UCSD-AML1 (cell line): Measurements from ENCODE around the gene KCNK15.
A peak's percentile ranks its signal among the peaks of the same experiment; 100 is the strongest.

ENCODE experiments used
- DNase-seq: peaks from one replicate; lab custom pipeline; 2025; ENCODE audit not compliant: unreplicated experiment; lab: John Stamatoyannopoulos, UW

Gene KCNK15

DNA sequence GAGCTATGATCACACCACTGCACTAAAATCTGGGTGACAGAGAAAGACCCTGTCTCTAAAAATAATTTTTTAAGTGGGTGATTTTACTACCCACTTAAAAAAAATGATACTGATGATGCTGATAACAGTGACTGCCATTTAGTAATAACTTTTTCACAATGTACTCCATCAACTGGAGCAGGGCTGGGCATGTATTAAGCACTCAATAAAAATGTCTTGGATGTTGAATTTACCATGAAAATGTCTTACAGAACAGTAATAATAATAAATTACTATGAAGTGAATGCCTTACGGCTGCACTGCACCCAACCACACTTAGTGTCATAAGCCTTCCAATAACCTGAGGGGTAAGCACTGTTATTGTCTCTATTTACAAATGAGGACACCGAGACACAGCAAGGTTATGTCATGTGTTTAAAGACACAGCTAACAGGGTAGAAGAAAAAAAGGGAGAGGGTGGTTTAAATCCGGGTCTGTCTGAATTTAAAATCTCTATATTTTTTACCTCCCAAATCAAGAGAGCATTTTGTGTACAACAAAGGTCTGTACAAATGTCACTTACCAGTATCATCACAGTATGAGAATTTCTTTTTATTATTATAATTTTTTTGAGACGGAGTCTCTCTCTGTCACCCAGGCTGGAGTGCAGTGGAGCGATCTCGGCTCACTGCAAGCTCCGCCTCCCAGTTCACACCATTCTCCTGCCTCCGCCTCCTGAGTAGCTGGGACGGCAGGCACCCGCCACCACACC lies 43.2 kb downstream of the KCNK15 start:
- no peak for DNase-seq

DNA sequence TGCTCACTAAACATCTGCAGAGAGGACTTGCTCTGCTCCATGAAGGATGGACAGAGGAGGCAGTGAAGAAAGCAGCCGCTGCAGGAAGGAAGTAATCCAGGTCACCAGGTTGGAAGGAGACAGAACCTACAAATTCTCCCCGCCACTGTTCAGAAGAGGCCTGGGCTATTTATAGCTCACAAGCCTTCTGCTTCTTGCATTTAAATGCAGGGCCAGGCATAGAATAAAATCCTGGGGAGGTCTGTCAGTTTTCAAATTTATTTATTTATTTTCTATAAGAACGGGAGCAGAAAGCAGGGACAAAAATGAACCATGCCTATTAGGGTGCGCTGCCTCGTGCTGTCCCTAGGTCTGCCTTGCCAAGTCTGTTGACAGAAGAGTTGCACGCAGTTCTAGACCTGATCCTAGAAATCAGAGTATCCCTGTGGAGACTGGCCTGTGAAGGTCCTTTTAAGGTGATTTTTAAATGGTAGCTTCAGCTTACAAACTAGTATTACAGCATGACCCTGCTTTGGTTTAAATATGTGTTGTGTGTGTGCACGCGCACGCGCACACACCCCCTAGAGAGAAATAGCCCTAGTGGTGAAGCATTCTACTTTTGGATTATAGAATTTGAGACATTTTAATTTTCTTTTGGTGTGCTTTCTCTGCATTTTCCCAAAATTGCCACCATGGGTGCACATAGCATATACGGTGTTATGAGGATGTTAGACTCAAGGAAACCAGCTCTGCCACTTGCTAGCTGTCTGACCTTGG lies 45.2 kb downstream of the KCNK15 start:
- no peak for DNase-seq

DNA sequence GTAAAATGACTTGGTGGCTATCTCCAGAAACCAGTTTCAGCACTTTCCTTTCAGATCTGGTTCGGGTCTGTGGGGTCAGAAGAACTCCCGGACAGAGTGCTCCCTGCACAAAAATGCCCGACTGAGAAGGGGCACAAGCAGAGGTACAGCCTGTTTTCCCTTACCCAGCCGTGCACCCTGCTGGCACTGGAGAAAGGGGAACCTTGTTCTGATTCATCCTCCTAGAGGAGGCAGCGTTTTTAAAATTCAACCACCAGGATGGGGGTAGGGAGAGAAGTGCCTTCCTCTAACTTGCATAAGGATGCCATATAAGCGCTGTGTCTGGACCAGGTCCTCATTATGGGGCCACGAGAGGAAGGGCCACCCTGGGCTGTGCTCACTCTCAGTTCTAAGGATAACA lies 47.1 kb downstream of the KCNK15 start:
- no peak for DNase-seq

DNA sequence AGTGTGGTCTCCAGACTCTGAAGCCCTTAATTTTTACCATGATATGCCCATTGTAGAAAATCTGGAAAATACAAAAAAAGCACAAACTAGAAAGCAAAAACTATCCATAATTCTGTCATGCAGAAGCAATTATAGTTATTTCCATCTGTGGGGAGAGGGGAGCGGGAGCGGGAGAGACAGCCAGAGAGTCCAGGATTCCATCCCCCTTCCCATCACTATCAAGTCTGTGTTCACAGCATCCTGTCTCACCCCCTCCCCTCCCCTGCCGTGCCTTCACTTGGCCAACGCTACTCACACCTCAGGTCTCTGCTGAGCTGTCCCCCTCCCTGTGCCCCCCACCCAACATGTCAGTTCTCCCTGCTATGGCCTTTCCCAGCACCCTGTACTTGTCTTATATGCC lies 50.2 kb downstream of the KCNK15 start:
- DNase-seq, result no peak

DNA sequence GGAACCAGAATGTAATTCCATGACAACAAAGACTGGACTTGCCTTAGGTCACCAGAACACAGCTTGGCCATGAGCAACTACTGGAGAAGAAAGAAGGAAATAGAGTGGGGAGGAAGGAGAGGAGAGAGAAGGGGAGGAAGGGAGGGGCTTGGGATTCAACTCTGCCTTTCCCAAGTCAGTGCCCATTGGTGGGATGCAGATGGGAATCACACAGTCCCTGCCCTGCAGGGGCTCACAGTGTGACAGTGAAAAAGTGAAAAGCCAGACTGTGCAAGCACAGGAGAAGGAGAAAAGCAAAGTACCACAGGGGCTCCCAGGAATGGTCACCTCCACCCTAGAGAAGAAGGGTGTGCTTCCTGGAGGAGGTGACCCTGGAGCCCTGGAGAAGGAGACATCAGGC lies 50.6 kb downstream of the KCNK15 start:
- no peak for DNase-seq

DNA sequence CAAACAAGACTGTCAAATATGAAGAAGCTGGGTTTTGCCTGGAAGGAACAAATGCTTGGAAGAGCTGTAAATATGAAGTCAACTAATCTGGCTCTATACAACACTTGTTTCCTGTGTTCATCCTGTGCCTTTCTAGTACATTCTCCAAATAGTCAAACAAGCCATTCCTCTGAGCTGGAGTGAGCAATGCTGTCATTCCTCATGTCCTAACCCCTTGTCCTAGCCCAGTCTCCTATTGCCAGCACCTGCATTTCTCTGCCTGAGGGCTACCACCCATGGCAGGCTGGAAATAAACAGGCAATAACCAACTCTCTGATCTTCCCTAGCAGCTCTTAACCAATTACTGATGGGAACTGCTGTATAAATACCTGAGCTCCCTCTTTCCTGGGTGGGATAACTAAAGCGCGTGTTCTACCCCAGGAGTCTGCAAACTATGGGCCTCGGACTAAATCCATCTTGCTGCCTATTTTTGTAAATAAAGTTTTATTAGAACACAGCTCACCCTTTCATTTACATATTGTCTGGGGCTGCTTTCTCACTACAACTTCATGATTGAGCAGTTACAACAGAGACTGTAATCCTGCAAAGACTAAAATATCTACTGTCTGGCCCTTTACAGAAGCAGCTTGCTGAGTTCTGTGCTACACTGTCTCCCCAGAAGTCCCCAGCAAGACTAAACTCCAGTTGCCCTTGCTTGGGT lies 51.2 kb downstream of the KCNK15 start:
- DNase-seq, result no peak

DNA sequence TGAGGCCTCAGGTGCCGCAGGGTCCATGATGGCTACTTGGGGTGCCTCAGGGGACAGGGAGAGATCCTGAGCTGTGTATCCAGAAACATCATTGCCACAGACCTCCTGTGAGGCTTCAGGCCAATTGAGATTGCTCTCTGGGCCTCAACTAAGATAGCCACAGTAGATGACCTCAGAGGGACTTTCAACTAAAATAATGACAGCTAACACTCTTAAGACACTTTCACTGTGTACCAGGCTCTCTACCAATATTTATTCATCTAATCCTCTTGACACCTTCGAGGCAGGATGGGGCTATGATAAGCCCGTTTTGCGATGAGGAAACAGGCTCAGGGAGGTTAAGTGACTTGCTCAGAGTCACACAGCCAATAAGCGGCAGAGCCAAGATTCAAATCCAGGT lies 54.0 kb downstream of the KCNK15 start:
- no peak for DNase-seq

DNA sequence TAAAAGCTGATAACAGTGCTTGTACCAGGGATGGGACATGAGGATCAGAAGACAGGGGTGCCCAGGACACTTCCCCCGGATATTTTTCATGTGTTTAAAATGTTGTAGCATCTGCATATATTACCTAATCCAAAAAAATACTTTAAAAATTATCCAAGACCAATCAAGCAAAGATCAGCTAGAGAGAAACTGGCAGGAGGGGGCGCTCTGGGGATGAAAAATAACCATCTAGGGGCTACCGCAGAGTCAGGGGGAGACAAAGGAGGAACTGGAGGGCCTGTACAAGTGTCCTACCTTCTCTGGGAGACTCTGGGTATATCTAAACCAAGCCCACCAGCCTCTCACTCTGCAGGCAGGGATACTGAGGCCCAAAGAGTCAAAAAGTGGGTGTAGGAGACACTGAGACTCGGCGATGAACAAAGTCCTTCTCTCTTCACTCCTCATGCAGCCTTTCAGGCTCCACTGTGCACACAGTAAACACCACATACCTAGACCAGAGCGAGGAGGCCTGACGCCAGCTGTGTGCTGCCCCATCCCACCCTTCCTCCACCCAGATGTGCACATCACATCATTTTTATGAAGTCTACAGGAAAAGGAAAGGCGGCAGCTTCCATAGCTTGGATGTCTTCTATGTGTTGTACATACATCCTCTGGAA lies 54.9 kb downstream of the KCNK15 start:
- DNase-seq, result peak; percentile 14
